HG03139 (cell line): Measurements from ENCODE around the gene WDR70.
"Not testable (repeated sequence)": the region's sequence is repeated elsewhere in the genome, so short reads cannot be mapped to it uniquely, and the experiment has no call there.

ENCODE experiments used
- ATAC-seq: cut with Tn5 transposase; IDR thresholded peaks from one replicate; pipeline ENCODE4 v1.9.1; 2021; ENCODE audit not compliant: unreplicated experiment

The WDR70 gene

GRCh38 chr5:37511646-37512045 is 132.5 kb downstream of the WDR70 start:
- ATAC-seq = no peak

DNA sequence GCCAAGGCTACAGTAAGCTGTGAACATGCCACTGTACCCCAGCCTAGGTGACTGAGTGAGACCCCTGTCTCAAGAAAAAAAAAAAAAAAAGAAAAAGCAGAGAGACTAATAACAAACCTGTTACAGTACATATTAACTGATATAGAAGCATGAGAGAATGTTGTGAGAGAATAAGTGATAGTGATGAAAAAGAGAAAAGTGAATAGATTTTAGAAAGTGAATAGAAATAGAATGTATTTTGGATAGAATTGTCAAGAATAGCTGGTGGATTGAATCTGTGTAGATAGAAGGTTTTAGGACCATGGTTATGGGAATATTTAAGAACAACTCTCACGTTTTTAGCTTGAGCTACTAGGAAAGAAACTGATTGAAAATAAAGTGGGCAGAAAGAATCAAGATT is 135.8 kb downstream of the WDR70 start:
- no peak for ATAC-seq

GRCh38 chr5:37517686-37518085 is 138.6 kb downstream of the WDR70 start:
- no peak for ATAC-seq

- not testable (repeated sequence) for ATAC-seq
Measured at GRCh38 chr5:37518356-37518755, 139.2 kb downstream of the WDR70 start.

DNA sequence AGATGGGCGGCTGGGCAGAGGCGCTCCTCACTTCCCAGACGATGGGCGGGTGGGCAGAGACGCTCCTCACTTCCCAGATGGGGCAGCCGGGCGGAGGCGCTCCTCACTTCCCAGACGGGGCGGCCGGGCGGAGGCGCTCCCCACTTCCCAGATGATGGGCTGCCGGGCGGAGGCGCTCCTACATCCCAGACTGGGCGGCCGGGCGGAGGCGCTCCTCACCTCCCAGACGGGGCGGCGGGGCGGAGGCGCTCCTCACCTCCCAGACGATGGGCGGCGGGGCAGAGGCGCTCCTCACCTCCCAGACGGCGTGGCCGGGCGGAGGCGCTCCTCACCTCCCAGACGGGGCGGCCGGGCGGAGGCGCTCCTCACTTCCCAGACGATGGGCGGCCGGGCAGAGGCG is 140.2 kb downstream of the WDR70 start:
- no peak for ATAC-seq

DNA sequence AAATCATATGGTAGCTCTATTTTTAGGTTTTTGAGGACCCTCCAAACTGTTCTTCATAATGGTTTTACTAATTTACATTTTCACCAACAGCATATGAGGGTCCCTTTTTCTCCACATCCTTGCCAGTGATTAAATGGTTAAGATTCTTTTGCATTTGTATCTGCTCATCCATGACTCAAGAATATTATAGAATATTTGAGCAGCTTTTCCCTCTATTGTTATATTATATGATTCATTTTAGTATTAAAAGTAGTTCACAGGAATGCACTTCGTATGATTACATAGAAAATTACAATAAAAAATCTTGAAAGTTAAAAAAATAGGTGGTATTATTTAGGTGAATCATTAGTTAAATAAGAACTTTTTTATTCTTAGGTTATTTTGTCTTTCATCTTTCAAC is 140.7 kb downstream of the WDR70 start:
- no peak for ATAC-seq

DNA sequence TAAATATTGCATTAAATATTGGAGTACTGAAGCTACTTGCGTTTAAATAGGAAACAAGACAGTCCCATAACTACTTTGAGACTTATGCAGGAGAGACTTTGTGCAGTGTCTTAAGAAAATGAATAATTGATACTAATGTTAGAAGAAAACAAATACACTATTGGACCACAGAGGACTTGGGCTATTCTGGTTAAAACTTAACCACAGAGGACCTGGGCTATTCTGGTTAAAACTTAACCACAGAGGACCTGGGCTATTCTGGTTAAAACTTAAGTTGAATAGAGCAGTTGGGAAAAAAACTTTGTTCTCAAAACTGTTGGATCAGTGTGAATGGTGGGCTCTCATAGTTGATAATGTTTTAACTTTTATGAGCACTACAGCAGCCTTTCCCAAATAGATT is 141.7 kb downstream of the WDR70 start:
- no peak for ATAC-seq

DNA sequence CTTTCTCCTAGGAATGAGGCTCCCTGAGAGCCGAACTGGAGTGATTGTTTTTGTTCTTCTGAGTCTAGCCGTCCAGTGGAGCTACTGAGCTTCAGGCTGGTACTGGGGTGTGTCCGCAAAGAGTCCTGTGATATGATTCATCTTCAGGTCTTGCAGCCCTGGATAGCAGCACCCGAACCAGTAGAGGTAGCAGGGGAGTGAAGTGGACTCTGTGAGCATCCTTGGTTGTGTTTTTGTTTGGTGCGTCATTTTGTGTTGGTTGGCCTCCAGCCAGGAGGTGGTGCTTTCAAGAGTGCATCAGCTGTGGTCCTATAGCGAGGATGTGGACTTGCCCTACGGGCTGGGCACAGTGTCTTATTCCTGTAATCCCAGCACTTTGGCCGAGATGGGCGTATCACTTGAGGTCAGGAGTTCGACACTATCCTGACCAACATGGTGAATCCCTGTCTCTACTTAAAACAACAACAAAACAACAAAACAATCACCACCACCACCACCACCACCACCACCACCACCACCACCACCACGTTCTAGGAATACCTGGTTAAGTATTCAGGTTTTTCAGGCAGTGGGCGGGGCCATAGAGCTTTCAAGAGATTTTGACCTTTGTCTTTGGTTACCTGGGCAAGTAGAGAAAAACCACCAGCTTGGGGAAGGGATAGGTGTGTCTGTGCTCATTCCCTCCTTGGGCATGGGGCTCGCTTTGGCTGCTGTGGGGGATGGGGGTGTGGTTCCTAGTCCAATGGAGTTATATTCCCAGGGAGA is 154.0 kb downstream of the WDR70 start:
- ATAC-seq = no peak

- no peak for ATAC-seq
Measured at GRCh38 chr5:37533851-37534250, 154.7 kb downstream of the WDR70 start.

DNA sequence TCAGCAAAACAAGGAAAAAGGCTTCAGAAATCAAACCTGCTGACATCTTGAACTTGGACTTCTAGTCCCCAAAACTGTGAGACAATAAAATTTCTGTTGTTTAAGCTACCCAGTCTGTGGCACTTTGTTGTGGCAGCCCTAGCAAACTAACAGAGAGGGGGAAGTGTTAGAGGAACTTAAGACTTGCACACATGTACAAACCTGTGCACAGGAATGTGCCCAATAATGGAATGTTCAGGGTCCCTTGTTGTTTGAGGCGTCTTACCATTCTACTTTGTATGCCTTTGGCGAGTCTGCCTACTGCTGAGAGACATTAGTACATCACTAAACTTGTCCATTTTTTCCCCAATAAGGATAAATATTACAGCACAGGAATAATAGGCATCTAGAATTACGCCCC is 160.3 kb downstream of the WDR70 start:
- no peak for ATAC-seq

DNA sequence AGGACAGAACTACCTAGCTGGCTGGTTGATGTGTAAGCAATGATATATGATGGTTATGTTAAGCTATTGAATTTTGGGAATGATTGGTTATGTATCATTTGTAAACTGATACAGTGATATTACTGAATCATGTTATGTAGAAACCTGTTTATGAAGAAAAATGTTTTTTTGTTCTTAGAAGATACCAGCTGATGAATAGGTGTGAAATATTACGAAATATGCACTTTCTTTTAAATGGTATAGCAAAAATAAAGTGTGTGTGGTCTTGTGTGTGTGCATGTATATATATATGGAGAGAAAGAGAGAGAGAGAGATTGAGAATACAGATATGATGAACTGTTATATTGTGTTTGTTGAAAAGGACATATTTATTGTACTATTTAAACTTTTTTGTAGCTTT is 164.1 kb downstream of the WDR70 start:
- no peak for ATAC-seq

GRCh38 chr5:37549411-37549810 is 170.3 kb downstream of the WDR70 start:
- ATAC-seq = no peak

DNA sequence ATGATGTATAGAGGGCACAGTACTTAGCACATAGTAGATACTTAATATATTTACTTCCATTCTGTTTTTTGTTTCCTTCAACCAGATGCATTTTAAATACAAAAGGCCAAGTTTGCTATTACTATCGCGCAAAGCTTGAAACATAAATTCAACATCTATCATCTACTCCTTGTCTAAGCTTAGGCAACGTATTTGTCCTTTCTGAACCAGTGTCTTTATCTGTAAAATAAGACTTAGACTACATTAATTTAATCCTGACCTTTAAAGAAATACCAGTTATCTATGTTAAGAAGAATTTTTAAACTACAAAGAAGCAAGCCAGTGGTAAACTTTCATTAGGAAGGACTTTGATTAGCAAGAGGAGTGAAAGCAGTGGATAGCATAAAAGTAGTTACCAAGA is 173.0 kb downstream of the WDR70 start:
- ATAC-seq = no peak

GRCh38 chr5:37552770-37553719 is 173.9 kb downstream of the WDR70 start:
- no peak for ATAC-seq

- no peak for ATAC-seq
Measured at GRCh38 chr5:37553720-37554404, 174.7 kb downstream of the WDR70 start.

DNA sequence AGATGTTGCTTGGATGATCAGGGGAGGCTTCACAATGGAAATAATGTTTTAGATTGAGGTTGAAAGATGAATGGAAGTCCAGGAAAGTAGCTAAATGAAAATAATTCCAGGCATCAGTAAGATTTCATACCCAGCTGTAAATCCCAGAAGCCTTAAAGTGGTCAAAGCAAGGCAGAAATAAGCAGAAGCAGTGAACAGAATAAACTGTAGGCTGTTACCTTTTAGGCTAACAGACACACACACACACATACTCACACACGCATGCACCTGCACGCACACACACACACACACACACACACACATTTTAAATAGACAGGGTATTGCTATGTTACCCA is 175.3 kb downstream of the WDR70 start:
- ATAC-seq = no peak

- ATAC-seq = no peak
Measured at GRCh38 chr5:37554938-37555337, 175.8 kb downstream of the WDR70 start.

- no peak for ATAC-seq
Measured at GRCh38 chr5:37557734-37558293, 178.7 kb downstream of the WDR70 start.

DNA sequence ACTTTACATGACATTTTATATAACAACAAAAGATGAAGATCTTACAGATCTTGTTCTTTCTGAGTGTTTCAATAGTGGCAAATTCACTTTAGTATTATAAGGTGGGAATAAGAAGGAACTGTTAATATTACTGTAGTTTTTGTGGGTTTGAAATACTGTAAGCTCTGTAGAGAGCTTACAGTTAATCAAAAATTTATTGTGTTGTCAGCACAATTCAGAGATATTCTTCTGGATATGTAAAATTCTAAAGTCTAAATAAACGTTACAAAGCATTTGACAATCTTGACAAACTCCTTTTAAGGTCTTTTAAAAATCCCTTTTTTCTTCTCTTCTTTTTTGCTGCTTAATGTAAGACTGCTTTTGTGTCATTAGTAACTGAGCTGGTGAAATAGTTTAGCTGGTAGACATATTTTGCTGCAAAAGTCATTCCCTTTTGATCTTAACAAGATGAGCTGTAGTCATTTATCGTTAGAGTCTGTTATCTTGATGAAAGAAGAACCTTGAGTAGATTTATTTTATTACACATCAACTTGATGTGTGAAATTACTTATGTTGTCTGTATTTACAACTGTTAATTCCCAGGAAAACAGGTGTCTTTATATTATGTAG is 186.0 kb downstream of the WDR70 start:
- ATAC-seq = no peak

GRCh38 chr5:37567566-37567965 is 188.4 kb downstream of the WDR70 start:
- ATAC-seq = no peak
